H1 (cell line): ENCODE results near the gene NUBP2.

Experiments
- CBX8 ChIP-seq: fragments of 300-800, 300-1000 bp; sonication (generic); IDR thresholded peaks from 2 replicates; pipeline ENCODE4 v1.7.1; 2016; ENCODE audit warnings: low read depth, low read length, borderline replicate concordance
- CTCF ChIP-seq, 3 experiments: IDR thresholded peaks; 1 replicate in 2 of 3; 2 replicates in 1 of 3; pipeline versions ENCODE4 v1.5.1 to v1.6.1; 2011; ENCODE audit warnings: low read length in 3 of 3, mild to moderate bottlenecking in 3 of 3, inconsistent platforms in 2 of 3, low read depth in 1 of 3, moderate library complexity in 1 of 3; ENCODE audit not compliant: insufficient read depth in 1 of 3; ENCODE audit errors: control extremely low read depth in 1 of 3
- EP300 ChIP-seq, 2 experiments: IDR thresholded peaks; 1 replicate in 1 of 2; 2 replicates in 1 of 2; pipeline ENCODE4 v1.6.1; 2011 to 2012; ENCODE audit warnings: low read depth in 2 of 2, low read length in 2 of 2, mild to moderate bottlenecking in 2 of 2, borderline replicate concordance in 1 of 2, inconsistent platforms in 1 of 2, moderate library complexity in 1 of 2
- EZH2 ChIP-seq: fragments of 200-600 bp; sonication (generic); IDR thresholded peaks from 2 replicates; pipeline ENCODE4 v1.7.1; 2012; ENCODE audit warnings: low read depth, mild to moderate bottlenecking, moderate library complexity, low read length, inconsistent platforms; ENCODE audit not compliant: severe bottlenecking
- JUN ChIP-seq: IDR thresholded peaks from 2 replicates; pipeline ENCODE4 v1.6.1; 2011; ENCODE audit warnings: low read depth, mild to moderate bottlenecking, improper control_type of control experiment, low read length
- MAX ChIP-seq: IDR thresholded peaks from 2 replicates; pipeline ENCODE4 v1.6.1; 2012; ENCODE audit warnings: inconsistent platforms
- POLR2AphosphoS5 ChIP-seq: IDR thresholded peaks from 2 replicates; pipeline ENCODE4 v1.6.1; 2011; ENCODE audit warnings: low read depth, low read length
- SP1 ChIP-seq: IDR thresholded peaks from 2 replicates; pipeline ENCODE4 v1.6.1; 2011; ENCODE audit warnings: low read depth, low read length
- TAF7 ChIP-seq: optimal IDR thresholded peaks from 2 replicates; pipeline ENCODE3; 2011; ENCODE audit warnings: low read depth, mild to moderate bottlenecking, inconsistent platforms, low read length, moderate library complexity, borderline replicate concordance
- ZNF274 ChIP-seq: IDR thresholded peaks from 2 replicates; pipeline ENCODE4 v1.7.0; 2012; ENCODE audit warnings: low read length, borderline replicate concordance; ENCODE audit errors: extremely low read depth

GRCh38 chr16:1734123-1734522 lies 48.6 kb upstream of the NUBP2 start:
- TF ChIP-seq MAX: no peak
- no peak for TF ChIP-seq TAF7
- no peak for TF ChIP-seq ZNF274
- no peak for TF ChIP-seq JUN
- no peak for TF ChIP-seq SP1
- no peak for TF ChIP-seq CTCF (IDR thresholded peaks at IDR 0.05; ENCODE audit: control extremely low read depth in 1 of 3, insufficient read depth in 1 of 3, low read depth in 1 of 3, low read length in 3 of 3)
- TF ChIP-seq EP300 (IDR thresholded peaks at IDR 0.05; ENCODE audit: borderline replicate concordance in 1 of 2, low read depth in 2 of 2, low read length in 2 of 2): no peak
- no peak for TF ChIP-seq EZH2
- TF ChIP-seq CBX8: no peak
- no peak for TF ChIP-seq POLR2AphosphoS5
